GM19395 (cell line): ENCODE data around the gene BCL2A1.
"Not testable (repeated sequence)": the region's sequence is repeated elsewhere in the genome, so short reads cannot be mapped to it uniquely, and the experiment has no call there.

Experiments used
- ATAC-seq: cut with Tn5 transposase; IDR thresholded peaks from one replicate; pipeline ENCODE4 v1.9.1; 2021; ENCODE audit warnings: mild to moderate bottlenecking, moderate library complexity; ENCODE audit not compliant: unreplicated experiment

BCL2A1 gene

DNA sequence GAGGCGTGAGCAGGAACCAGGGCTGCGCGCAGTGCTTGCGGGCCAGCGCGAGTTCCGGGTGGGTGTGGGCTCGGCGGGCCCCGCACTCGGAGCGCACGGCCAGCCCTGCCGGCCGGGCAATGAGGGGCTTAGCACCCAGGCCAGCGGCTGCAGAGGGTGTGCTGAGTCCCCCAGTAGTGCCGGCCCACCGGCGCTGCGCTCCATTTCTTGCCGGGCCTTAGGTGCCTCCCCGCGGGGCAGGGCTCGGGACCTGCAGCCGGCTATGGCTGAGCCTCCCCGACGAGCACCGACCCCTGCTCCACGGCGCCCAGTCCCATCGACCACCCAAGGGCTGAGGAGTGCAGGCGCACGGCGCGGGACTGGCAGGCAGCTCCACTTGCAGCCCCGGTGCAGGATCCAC is 44.9 kb downstream of the BCL2A1 start:
- not testable (repeated sequence) for ATAC-seq

DNA sequence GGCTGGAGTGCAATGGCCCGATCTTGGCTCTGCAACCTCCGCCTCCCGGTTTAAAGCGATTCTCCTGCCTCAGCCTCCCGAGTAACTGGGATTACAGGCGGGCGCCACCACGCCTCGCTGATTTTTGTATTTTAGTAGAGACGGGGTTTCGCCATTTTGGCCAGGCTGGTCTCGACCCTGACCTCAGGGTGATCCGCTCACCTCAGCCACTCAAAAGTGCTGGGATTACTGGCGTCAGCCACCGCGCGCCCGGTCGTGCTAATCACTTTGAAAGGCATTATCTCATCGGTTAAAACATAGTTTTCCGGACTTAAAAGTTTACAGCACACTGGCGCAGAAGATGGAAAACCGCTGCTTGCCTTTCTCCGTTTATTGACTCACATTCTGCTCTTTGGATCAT is 46.6 kb downstream of the BCL2A1 start:
- no peak for ATAC-seq

DNA sequence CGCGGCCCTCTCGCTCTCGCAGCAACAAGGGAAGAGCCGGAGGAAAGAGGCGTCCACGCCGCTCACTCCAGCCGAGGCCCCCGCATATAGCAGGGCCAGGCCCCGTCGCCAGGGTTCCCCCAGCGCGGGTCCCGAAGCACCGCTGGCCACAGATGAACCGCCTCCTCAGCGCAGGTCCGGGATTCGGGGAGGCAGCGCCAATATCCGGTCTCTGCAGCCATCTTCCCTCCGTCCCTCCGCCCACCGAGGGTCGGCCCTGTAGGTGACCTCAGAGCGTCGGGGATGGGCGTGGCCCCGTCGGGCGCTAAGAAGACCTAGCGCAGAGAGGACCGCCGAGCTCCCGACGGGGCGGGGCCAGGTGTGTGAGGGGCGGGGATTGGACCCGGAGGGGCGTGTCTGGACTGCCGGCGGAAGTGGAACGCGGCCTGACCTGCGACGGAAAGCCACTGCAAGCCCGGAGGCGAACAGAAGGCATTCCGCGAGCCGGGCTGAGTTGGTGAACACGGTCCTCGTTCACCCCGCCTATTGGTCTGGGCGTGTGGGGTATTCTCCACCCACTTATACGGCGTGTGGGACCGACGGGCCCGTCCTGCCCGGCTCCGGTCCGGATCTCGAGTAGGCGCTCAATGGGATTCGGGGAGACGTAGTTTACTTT is 47.4 kb downstream of the BCL2A1 start:
- peak; percentile 96 for ATAC-seq

DNA sequence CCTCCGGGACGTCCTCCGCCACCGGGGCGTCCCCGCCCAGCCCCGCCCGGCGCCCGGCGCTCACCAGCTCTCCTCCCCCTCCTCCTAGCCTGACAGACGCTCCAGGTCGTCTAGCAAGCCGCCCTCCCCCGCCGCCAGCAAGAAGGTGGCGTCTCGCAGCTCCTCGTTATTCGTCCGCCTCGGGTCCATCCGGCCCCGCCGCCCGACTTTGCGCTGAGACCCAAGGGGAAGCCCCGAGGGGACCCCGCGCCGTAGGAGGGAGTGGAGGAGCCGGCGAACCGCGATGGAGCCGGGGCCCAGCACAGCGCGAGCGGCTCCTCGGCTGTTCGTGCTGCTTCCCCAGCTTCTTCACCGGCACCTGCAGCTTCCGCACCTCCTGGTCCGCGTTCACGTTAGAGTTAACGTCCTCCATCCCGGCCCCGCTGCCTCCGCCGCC is 47.9 kb downstream of the BCL2A1 start:
- peak; percentile 46 for ATAC-seq

DNA sequence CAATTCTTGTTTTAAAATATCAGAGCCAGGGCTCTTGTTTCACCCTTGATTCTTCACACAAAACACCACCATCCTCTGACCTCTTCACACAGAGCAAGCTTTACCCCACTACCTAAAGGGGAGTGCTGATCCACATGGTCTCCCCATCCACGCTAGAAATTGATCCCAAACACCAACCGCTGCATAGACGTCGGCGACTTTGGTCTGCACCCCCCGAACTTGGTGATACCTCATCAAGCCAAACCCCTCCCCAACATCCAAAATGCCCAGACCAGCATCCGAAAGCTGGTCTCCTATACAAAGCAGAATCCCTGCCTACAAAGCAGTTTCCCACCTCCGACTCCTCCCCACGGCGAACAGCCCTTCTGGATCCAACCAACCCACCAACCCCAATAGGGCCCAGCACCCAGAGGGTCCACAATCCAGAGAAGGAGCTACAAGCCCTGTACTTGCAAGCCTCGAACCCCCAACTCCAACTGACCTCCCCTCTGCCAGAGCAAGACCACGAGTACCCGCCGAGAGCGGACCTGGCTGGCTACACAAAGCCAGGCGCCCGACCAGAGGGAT is 48.4 kb downstream of the BCL2A1 start:
- no peak for ATAC-seq

DNA sequence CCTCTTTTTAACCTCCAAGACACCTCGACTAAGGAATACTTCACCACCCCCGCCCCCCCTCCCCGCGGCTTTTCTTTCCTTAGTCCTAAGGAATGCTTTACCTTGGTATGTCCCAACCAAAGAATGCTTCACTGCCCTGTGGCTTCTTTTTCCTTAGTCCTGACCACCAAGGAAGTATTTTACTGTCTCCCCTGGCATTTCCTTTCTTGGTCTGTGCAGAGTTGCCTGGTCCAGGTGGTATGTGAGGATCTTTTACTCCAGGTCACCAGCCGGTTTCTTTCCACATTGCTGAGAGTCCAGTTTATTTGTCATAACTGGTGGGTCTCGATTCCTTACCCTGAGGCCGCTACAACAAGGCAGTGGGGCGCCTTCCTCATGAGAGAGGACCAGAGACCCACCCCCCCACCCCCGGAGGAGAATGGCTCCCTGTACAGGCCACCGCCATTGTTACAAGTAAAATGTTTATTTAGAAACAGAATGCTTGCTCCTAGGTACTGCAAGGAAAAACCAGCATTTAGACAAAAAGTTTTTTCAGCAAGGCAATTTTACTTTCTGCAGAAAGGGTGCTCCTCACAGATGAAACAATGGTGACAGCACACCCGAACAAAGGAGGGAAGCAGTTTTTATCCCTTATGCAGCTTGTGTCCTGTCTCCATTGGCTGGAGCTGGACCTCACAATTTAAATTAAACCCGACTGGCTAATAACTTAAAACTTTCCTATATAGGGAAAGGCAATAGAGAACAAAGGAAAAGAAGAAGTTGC is 51.1 kb downstream of the BCL2A1 start:
- no peak for ATAC-seq

DNA sequence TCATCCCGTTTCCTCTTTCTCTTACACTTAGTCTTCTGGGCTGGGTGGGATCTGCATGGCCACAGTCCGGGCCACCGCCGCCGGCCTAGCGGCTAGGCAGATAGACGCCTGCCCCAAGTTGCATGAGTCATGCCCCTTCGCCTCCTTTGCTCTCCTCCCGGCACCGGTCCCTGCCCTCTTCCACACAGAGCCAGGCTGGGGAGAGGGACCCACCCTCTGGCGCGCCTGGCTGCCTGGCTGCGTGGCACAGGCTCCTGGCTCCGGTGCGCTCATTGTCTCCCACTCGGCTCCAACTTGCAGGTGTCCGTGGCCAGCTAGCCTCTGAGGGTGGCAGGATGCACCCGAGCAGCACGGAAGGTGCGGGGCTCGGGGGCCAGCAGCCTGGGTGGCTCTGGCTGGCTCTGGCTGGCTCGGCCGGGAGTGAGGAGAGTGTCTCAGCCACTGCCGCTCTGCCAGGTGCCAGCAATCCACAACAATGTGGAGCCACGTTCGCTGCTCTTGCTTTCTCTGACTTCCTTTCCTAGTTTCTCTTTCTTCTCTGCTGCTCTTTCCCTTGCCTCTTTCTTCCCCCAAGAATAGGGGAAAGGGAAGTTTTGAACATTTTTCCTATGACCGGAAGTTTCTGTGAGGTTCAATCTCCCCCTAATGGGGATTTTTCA is 51.8 kb downstream of the BCL2A1 start:
- ATAC-seq, result no peak

DNA sequence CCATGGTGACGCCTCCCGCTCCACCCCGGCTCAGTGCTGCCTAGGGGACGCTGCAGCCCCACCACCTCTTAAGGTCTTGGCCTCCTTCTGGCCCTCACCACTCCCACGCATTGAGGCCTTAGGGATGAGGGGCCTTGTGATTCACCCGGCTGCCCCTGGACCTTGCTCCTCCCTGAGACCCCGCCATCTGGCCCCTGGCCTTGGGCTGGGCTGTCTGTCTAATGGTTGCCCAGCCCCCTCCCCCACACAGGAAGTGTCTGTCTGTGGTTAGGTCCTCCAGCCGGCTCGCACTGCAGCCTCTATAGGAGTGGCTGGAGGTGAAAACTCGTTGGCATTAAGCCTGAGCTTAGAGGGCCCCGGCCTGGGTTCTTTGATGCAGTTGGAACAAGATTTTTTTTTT is 52.7 kb downstream of the BCL2A1 start:
- ATAC-seq, result no peak

DNA sequence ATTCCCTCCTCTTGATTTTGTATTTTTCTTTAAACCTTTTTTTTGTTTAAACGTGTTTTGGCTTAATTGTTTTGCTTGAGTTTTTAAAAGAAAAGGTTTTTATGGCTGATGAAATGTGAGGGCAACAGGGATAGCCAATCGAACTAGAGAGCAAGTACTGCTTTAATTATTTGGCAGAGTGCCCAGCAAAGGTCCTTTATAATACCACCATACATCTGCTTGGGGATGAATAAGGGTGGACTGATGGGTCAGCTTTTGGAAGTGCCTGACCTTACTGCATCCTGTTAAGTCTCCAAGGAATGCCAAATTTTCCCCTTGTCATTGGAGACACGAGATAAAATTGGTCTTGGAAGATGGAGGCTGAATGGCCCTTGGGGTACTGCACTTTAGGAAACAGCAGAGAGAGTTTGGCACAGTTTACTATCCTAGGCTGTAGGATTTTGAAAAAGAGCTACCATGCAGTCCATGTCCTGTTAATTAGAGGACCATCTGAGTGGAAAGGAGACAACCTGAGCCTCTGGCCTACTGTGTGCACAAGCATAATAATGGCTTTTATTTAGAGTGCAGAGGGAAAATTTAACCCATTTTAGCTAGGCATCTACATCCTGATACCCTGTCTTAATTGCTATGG is 54.4 kb downstream of the BCL2A1 start:
- no peak for ATAC-seq

DNA sequence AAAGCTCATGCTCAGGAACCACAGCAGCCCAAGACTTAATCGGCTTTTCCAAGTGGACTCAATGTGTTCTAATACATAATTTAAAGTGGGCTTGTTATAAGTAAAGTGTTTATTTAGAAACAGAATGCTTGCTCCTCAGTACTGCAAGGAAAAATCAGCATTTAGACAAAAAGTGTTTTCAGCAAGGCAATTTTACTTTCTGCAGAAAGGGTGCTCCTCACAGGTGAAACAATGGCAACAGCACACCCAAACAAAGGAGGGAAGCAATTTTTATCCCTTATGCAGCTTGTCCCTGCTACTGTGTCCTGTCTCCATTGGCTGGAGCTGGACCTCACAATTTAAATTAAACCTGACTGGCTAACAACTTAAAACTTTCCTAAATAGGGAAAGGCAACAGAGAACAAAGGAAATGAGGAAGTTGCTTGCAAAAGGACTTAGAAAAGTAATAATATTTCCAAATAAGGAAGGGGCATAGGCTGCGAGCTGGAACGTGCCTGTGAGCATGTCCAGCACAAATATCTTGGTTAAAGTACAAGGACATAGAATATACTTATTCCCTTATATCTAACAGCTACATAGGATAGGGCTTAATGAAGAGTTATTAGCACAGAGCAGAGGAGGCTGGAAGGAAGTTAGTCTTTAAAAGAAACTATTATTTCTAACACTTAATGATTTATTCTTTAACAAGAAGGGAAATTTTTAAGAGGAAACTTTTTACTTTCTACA is 55.1 kb downstream of the BCL2A1 start:
- not testable (repeated sequence) for ATAC-seq

DNA sequence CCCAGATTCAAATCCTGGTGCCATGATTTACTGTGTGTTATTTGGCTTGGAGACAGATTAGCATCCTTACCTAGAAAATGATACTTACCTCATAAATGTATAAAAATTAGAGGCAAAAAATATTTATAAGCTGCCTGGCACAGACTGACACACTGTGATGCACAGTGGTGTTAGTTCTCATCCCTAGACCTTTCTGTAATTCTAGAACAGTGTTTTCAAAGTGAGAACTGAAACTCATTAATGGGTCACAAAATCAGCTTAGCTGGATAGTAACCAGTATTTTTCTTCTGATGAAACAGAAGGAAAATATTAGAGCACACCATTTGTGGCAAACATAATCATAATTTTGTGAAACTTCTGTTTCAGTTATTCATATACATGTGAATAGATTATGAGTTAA is 56.3 kb downstream of the BCL2A1 start:
- ATAC-seq, result no peak
